H7 (cell line): ENCODE measurements around the gene SIGLEC15. TPM values are rescaled to one million over a fixed set of nuclear protein-coding genes. Genes with fewer than 3 reads are reported as not detected.
"Not testable (repeated sequence)": the region's sequence is repeated elsewhere in the genome, so short reads cannot be mapped to it uniquely, and the experiment has no call there.

Experiments
- DNase-seq: peaks from one replicate; pipeline ENCODE4 v3.0.0; 2012
- H3K27me3 ChIP-seq: 2 replicates; pipeline ENCODE4 v1.6.0; 2011; ENCODE audit warnings: mild to moderate bottlenecking, low read length; ENCODE audit not compliant: control insufficient read depth, insufficient read depth
- H3K36me3 ChIP-seq: replicated peaks from 2 replicates; pipeline ENCODE4 v1.5.1; 2011; ENCODE audit warnings: low read length; ENCODE audit not compliant: control insufficient read depth, insufficient read depth
- H3K4me3 ChIP-seq: 2 replicates; pipeline ENCODE4 v1.5.1; 2011; ENCODE audit warnings: low read depth, mild to moderate bottlenecking, control low read depth, low read length, moderate library complexity; ENCODE audit not compliant: insufficient read depth
- total RNA-seq: library from RNA; depleted of rRNA; stranded (reverse); fragments of >200 nt; shearing (Covaris generic); gene quantifications from 2 replicates; pipeline ENCODE4 v1.2.3, GENCODE V29; 2014

The SIGLEC15 gene
- total RNA-seq, 1 experiment from 2014 or later: not detected

DNA sequence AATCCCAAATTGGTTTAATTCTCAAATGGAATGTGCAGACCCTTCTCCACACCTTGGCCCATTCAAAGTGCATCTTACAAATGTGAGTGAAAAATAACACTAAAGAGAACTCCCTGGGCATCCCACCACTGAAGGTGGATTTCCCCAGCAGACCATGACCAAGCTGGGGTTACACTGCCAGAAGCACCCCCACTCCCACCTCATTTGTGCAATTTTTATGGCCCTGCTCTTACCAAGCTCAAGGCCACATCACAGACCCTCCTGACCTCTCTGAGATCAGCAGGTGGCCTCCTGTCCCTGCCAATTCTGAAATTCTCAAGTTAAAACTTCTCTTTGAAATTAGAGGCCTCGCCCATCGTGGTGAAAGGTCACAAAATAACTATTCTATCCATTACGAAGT lies 21.6 kb downstream of the SIGLEC15 start:
- DNase-seq: no peak
- no peaks in the 10 kb centered on the region for H3K27me3 ChIP-seq
- peaks cover 7% of the 10 kb centered on the region for H3K36me3 ChIP-seq
- H3K4me3 ChIP-seq: no peak overlapping the region

DNA sequence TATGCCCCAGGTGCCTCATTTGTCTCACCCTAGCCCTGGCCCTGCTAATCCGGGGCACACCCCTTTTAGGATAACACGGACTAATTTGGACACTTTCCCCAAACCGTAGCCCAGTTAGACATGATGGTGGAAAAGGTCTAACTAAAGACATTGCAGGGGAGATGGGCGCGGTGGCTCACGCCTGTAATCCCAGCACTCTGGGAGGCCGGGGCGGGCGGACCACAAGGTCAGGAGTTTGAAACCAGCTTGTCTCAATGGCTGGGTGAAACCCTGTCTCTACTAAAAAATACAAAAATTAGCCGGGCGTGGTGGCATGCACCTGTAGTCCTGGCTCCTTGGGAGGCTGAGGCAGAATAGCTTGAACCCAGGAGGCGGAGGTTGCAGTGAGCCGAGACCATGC lies 23.2 kb downstream of the SIGLEC15 start:
- not testable (repeated sequence) for H3K4me3 ChIP-seq, H3K27me3 ChIP-seq, H3K36me3 ChIP-seq, DNase-seq

DNA sequence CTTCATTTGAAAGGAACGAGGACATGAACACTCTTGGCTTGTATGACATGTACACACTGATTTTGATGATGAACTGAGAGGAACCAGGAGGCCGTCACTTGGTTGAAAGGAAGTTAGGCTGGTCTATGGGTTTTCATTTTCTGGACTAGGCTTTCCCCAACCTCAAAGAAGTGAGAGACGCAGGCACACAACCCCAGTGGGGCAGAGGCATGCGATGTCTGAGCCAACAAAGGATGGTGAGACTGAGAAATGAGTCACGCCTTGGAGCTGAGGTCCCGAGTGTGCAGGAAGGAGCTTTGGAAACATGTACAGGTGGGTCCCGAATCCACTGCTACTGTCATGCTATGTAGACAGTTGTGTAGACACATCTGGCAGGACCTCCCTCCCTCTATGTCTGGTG lies 24.1 kb downstream of the SIGLEC15 start:
- no peak overlapping the region for H3K4me3 ChIP-seq
- no peak for DNase-seq
- peaks cover 7% of the 10 kb centered on the region for H3K36me3 ChIP-seq
- H3K27me3 ChIP-seq: no peaks in the 10 kb centered on the region

DNA sequence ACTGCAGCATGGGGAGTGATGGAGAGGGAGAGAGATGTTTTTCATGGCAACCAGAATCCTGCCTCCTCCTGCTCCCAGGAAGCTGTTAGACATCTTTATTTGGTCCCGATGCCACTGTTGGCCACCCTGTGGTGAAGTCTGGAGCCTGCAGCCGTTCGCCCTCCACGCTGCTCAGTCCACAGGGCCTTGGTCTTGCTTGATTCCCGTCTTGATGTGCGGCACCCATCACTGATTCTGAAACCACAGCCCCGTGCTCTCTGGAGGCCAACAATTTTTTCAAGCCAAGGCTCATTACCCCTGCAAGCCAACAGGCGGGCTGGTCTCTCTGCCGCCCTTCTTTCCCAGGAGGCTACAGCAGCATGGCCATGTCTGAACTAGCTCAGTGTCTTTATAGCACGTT lies 24.5 kb downstream of the SIGLEC15 start:
- Histone ChIP-seq H3K4me3 (no peak overlapping the region), H3K36me3 (peaks cover 7% of the 10 kb centered on the region), H3K27me3 (no peaks in the 10 kb centered on the region)
- peak; percentile 64 for DNase-seq

DNA sequence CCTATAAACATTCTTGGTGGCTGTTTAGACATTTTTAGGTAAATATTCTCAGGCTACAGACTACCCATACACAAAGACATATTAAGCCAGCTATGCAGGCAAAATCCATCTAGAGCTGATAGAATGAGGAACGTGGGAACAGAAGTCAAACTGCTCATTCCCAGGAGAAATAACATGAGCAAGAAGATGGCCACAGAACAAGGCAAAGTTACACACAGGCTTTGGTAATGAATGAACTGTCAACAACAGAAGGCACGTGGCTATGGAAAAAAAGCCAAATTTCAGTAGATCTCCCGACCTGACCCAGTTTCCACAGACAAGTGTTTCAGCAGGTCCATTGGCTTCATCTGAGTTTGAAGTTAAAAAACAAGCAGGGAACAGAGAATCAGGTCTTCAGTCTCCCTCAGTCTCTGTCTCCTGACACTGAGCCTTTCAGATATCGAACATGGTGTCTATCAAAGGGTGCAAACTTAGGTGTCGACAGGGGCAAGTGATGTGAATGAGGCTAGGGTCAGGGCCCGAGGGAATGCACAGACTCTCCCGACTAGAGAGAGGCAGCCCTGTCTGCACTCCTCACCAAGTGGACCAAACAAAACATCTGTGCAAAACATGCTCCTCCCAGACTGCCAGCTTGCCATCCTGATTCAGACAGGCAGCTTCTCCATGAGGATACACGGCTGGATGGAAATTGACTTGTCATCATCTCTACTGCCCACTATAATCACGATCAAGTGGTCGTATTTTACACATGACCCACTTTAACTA lies 25.9 kb downstream of the SIGLEC15 start:
- no peak for DNase-seq
- no peak overlapping the region for H3K4me3 ChIP-seq
- H3K27me3 ChIP-seq: no peaks in the 10 kb centered on the region
- peaks cover 7% of the 10 kb centered on the region for H3K36me3 ChIP-seq

DNA sequence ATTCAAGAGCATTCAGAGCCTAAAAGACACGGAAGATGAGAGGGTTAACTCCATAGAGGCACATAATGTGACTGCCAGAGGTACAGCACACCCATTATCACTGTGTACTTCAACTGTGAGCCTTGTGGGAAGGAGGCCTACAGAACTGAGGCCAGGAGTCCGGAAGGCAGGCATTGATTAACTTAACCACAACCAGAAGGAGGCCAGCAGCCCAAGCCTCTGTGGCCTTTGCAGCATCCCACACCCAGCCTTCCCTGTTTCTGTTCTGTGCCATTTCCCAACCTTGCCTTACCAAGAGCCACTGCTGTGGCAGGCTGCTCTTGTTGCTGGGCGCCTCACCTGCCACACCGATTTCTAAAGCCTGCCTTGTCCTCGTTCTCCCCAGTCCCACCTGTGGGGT lies 27.2 kb downstream of the SIGLEC15 start:
- Histone ChIP-seq H3K4me3 (no peak overlapping the region), H3K27me3 (no peaks in the 10 kb centered on the region), H3K36me3 (peaks cover 7% of the 10 kb centered on the region)
- no peak for DNase-seq

DNA sequence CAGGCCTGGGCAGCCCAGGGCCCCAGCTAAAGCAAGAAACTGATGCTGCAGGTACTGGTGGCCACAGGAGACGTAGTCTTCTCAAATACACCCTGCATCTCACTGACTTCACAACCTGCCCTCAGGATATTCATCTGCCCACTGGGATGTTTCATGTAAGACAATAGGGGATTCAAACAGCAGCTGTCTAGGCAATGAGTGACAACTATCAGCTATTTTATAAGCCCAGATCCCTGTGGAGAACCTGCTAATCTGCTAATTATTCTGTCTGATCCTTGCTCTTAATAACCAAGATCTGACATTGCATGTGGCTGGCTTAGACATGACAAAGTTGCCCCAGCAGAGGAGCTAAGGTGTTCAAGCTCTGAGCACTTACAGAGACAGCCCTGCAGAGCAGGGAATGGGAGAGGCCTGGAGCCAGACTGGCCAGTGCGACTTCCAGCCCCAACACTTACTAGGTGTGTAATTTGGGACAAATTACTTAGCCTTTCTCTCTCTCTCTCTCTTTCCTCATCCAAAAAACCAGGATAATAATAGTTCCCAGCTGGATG lies 28.6 kb downstream of the SIGLEC15 start:
- DNase-seq: no peak
- Histone ChIP-seq H3K4me3 (no peak overlapping the region), H3K27me3 (no peaks in the 10 kb centered on the region), H3K36me3 (peaks cover 9% of the 10 kb centered on the region)

DNA sequence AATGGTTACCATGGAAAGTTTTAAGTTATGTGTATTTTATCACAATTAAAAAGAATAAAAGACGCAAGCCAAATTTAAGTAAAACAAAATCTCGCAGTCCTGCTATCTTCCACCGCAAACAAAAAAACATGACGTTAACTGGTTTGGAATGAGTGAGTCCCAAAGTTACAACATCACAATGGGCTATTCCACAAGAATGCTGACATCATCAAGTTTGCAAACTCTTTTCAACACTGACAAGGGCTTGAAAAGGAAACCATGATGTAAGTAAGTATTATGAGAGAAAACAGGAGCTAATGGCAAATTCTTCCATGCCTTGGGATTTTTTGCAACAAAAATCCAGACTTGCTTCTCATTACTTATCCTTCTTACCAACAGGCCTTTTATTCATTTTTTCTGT lies 31.1 kb downstream of the SIGLEC15 start:
- Histone ChIP-seq H3K4me3 (no peak overlapping the region), H3K27me3 (no peaks in the 10 kb centered on the region), H3K36me3 (peaks cover 2% of the 10 kb centered on the region)
- no peak for DNase-seq

DNA sequence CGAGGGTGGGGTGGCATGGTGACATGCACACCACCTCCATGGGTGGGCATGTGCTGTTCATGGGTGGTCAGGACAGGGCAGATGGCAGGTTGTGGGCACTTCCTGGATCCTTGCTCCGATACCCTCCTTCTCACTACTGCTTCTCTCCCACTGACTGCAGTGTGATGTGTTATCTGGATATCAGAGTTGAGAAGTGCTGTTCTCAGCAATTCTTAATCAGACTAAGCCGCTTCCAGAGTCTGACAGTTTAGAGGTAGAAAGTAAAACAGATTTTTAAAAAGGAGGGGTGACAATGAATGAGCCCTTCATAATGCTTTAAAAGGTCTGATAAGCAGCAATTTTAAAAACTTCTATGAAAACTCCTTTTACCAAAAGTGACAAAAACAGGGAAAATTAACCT lies 33.9 kb downstream of the SIGLEC15 start:
- no peaks in the 10 kb centered on the region for H3K27me3 ChIP-seq
- DNase-seq: no peak
- H3K36me3 ChIP-seq: peaks cover 1% of the 10 kb centered on the region
- no peak overlapping the region for H3K4me3 ChIP-seq

DNA sequence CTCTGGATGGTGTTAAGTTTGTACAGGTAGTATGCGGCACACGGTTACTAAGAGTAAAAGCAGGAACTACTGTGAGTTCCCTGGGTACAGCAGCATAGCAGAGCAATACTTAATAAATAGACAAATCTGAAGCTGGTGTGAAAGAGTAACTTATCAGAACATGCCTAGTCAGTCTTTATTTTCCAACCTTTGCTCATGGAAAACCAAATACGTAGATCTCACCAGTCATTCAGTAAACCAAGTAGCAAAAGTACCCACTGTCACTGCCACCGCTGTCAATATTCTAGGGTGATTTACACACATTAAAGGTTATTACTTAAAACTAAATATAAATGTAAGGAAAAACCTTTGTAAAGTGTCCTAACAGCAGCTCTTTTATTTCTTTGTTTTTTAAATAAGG lies 35.0 kb downstream of the SIGLEC15 start:
- Histone ChIP-seq H3K4me3 (no peak overlapping the region), H3K36me3 (peaks cover 1% of the 10 kb centered on the region), H3K27me3 (no peaks in the 10 kb centered on the region)
- no peak for DNase-seq

DNA sequence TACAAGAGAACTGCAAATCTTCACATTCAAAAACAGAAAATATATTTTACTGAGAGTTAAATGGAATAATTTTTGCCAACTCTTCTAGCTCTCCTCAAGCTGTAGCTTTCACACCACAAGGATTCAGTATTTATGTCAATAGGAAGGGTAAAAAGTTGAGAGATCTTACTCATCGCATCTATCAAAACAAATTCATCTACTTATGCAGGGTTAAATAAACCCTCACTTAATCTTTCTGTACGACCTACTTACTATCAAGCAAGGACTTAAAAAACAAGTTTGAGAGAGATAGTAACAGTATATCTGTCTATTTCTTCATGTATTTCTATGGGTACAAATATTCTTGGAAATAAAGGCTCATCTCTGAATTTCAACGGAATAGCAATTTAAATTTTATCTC lies 35.5 kb downstream of the SIGLEC15 start:
- H3K27me3 ChIP-seq: no peaks in the 10 kb centered on the region
- DNase-seq: no peak
- H3K4me3 ChIP-seq: no peak overlapping the region
- H3K36me3 ChIP-seq: peaks cover 1% of the 10 kb centered on the region

DNA sequence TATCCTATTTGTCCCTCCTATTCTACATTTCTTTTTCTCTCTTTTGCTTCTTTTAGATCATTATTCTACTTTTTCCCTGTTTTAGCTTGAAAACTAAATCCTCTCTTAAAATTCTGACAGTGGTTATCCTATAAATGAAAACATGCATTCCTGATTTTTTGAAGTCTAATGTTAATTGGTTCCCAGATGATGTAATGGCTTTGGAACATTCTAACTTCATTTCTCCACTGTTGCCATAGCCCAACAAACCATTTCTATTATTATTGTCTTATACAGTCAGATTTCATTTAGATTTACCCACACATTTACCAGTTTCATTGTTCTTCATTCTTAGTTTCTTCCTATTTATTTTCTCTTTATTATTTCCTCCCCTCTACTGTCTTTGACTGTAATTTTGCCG lies 36.5 kb downstream of the SIGLEC15 start:
- Histone ChIP-seq H3K4me3 (no peak overlapping the region), H3K27me3 (no peaks in the 10 kb centered on the region), H3K36me3 (peaks cover 1% of the 10 kb centered on the region)
- no peak for DNase-seq

DNA sequence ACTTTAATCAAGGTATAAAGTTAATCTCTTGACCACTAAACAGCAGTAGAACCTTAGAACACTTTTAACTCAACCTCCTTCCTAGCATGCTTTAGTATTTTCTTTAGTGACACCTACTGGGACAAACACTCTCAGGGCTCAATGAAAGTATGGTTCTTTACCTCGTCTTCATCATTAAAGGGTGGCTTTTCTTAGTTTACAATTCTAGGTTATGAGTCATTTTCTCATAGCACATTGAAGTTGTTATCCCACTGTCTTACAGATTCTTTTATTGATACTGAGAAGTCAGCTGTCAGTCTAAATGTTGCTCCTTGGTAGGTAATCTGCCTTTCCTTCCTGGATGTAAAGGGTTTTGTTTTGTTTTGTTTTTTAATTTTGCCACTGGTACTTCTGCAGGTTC lies 38.0 kb downstream of the SIGLEC15 start:
- Histone ChIP-seq H3K4me3 (no peak overlapping the region), H3K27me3 (no peaks in the 10 kb centered on the region), H3K36me3 (no peaks in the 10 kb centered on the region; the same call in none of the 2 replicates)
- DNase-seq: no peak

DNA sequence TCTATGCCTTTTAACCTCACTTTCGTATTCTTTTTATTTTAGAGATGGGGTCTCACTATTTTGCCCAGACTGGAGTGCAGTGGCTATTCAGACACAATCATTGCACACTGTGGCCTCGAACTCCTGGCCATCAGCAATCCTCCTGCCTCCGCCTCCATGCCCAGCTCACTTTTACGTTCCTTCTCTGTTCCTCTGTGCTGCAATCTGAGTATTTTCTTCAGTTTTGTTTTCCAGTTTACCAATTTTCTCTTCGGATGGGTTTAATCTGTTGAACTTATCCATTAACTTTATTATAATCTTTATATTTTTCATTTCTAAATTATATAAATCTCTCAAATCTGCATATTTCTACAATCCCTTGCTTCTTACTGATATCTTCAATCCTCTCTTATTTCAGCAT lies 38.6 kb downstream of the SIGLEC15 start:
- Histone ChIP-seq H3K27me3 (no peaks in the 10 kb centered on the region), H3K36me3 (no peaks in the 10 kb centered on the region; the same call in none of the 2 replicates), H3K4me3 (no peak overlapping the region)
- DNase-seq: no peak

DNA sequence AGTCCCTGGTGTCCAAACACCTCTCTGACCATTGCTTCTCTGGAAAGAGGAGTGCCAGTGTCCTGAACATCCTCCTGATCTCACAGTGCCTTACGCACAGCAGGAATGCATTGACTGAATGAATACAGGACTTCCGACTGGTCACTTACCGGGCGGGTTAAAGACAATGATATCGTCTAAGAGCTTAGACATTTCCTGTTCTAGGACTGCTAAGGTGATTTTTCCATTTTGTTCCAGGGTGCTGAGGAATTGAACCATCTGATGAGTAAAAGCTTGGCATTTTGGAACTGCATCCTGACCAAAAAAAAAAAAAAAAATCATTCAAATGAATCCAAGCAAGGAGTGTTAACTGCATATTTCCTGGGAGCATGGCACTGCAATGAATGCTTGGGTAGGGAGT lies 40.0 kb downstream of the SIGLEC15 start:
- Histone ChIP-seq H3K4me3 (no peak overlapping the region), H3K36me3 (peaks cover 1% of the 10 kb centered on the region), H3K27me3 (no peaks in the 10 kb centered on the region)
- no peak for DNase-seq
